ENCODE measurements around the gene FAM118A. TPM values are rescaled to one million over a fixed set of nuclear protein-coding genes. Genes with fewer than 3 reads are reported as not detected.

FAM118A gene
- total RNA-seq, 1 experiment from 2014 or later: 21.3 TPM

DNA sequence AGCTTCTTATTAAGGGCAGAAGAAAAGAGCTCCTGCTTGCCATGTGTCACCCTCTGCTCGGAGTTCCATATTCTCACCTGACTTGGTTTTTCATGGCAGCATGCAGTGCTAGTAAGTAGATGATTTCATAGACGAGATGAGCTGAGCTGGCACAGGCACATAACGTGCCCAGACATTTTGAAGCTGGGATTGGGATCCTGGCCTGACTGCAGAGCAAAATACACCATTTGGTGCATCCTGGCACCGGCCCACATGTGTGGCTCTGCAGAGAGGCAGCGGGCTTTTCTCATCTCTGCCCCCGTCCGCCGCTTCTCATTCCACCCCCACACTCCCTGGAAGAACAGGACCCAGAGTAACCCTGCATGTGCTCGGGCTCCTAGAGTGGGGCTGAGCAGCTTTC lies 24.8 kb downstream of the FAM118A start:
- H3K36me3 Mint-ChIP-seq: peaks cover 20% of the 10 kb centered on the region
- H3K27ac Mint-ChIP-seq: peak overlapping the region; percentile 16; the same call in 1 of the 2 replicates
- H3K4me3 Mint-ChIP-seq: no peak overlapping the region
- H3K9me3 Mint-ChIP-seq: no peaks in the 10 kb centered on the region
- H3K27me3 Mint-ChIP-seq (ENCODE audit: low read depth): no peaks in the 10 kb centered on the region
- ChIA-PET CTCF (interaction anchor here (1.1 to 2.6 kb wide), 6 partner anchors 11 to 142 kb away, joined by 3 to 7 read pairs (median 4); partner anchors contain the start of gene UPK3A), POLR2A (no interaction called here)
- TF ChIP-seq, protein P1, sequence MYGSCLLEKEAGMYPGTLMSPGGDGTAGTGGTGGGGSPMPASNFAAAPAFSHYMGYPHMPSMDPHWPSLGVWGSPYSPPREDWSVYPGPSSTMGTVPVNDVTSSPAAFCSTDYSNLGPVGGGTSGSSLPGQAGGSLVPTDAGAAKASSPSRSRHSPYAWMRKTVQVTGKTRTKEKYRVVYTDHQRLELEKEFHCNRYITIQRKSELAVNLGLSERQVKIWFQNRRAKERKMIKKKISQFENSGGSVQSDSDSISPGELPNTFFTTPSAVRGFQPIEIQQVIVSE (CRISPR knock-in tag; IDR thresholded peaks at IDR 0.05; ENCODE audit: borderline replicate concordance): no peak
- TF ChIP-seq, protein P2, sequence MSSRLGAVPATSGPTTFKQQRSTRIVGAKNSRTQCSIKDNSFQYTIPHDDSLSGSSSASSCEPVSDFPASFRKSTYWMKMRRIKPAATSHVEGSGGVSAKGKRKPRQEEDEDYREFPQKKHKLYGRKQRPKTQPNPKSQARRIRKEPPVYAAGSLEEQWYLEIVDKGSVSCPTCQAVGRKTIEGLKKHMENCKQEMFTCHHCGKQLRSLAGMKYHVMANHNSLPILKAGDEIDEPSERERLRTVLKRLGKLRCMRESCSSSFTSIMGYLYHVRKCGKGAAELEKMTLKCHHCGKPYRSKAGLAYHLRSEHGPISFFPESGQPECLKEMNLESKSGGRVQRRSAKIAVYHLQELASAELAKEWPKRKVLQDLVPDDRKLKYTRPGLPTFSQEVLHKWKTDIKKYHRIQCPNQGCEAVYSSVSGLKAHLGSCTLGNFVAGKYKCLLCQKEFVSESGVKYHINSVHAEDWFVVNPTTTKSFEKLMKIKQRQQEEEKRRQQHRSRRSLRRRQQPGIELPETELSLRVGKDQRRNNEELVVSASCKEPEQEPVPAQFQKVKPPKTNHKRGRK (CRISPR knock-in tag; IDR thresholded peaks at IDR 0.05; ENCODE audit: borderline replicate concordance): no peak
- TF ChIP-seq USF2 (CRISPR knock-in tag; IDR thresholded peaks at IDR 0.05) (no peak), ZNF423 (CRISPR knock-in tag; IDR thresholded peaks at IDR 0.05) (no peak), TP53 (CRISPR knock-in tag; IDR thresholded peaks at IDR 0.05) (no peak), ZNF232 (CRISPR knock-in tag; IDR thresholded peaks at IDR 0.05) (no peak), ARID4B (CRISPR knock-in tag; IDR thresholded peaks at IDR 0.05; ENCODE audit: borderline replicate concordance) (no peak), NFYB (CRISPR knock-in tag; conservative IDR thresholded peaks at IDR 0.05; ENCODE audit: low read depth) (no peak), ZNF396 (CRISPR knock-in tag; IDR thresholded peaks at IDR 0.05; ENCODE audit: borderline replicate concordance) (no peak), MXD4 (CRISPR knock-in tag; IDR thresholded peaks at IDR 0.05; ENCODE audit: borderline replicate concordance) (no peak), CREM (CRISPR knock-in tag; IDR thresholded peaks at IDR 0.05) (no peak)
- TF ChIP-seq, protein P3, sequence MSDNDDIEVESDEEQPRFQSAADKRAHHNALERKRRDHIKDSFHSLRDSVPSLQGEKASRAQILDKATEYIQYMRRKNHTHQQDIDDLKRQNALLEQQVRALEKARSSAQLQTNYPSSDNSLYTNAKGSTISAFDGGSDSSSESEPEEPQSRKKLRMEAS (CRISPR knock-in tag; IDR thresholded peaks at IDR 0.05): no peak
- DNase-seq (ENCODE audit: low spot score) (no peak), ATAC-seq (no peak)
- no peaks in the 10 kb centered on the region for H3K4me1 Mint-ChIP-seq

DNA sequence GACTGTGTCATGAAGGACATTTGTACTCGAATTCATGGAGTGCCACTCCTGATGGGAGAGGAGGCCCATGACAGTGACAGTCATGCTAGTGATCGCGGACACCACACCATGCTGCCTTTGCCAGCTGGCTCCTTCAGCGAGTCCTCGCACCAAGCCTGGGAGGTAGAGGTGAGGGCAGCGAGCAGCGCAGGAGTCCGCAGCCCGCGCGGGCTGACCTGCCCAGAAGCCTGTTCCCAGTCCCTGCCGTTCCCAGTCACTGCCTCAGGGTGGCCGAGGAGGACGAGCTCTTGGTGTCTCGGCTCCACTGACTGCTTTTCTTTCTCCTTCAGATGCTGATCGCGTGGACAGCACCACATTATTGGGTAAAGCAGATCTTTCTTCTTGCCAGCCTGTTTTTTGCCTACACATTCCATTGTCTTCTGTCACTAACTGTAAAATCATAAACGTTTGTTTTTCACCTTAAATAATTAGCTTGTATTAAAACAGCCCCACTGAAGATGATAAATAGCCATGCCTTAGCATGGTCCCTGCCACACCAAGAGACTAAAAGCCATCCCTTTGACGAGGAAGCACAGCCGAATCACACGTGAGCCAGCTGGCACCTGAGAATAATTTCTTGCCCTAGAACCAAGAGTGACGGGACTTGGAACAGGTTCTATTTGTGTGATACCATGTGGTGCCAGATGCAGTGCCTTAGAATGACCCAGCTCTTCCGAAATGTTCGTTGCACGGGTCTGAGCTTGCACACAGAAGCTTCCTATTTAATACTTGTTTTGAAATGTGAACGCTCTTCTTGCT lies 25.5 kb downstream of the FAM118A start:
- peak; percentile 91 for ATAC-seq
- Mint-ChIP-seq H3K27me3 (ENCODE audit: low read depth) (no peaks in the 10 kb centered on the region), H3K27ac (peak overlapping the region; percentile 16; the same call in 1 of the 2 replicates), H3K36me3 (peaks cover 17% of the 10 kb centered on the region), H3K4me3 (no peak overlapping the region), H3K4me1 (no peaks in the 10 kb centered on the region), H3K9me3 (no peaks in the 10 kb centered on the region)
- POLR2A ChIA-PET: no interaction called here
- TF ChIP-seq GABPB1 (CRISPR knock-in tag; IDR thresholded peaks at IDR 0.05) (no peak), NFE2L1 (CRISPR knock-in tag; IDR thresholded peaks at IDR 0.05) (no peak), GTF2I (CRISPR knock-in tag; conservative IDR thresholded peaks at IDR 0.05) (no peak), ETV6 (CRISPR knock-in tag; IDR thresholded peaks at IDR 0.05) (no peak)
- peak; percentile 61 for DNase-seq (ENCODE audit: low spot score)
- CTCF ChIA-PET: interaction anchor here (0.8 to 2.6 kb wide), 9 partner anchors 9 to 1450 kb away, joined by 3 to 7 read pairs (median 3); partner anchors contain the start of gene UPK3A

Measured in WTC11 (cell line).